ENCODE data around the gene SEC14L1. TPM values are rescaled to one million over a fixed set of nuclear protein-coding genes. Genes with fewer than 3 reads are reported as not detected.

Gene SEC14L1
- total and polyA plus RNA-seq, 4 donors = 17.0 to 52.0 (median 26.8) TPM

- WGBS = 73% methylated on average over 10 of the region's 10 CpGs
- DNase-seq (ENCODE audit: low spot score) = no peak
- Histone ChIP-seq H3K9me3 (ENCODE audit: control insufficient read depth in 4 of 4, low read length in 3 of 4) (peaks cover 0 to 8% (median 5%) of the 10 kb centered on the region in 4 donors), H3K4me1 (ENCODE audit: control insufficient read depth in 4 of 4, insufficient read depth in 4 of 4, low read length in 3 of 4) (peaks cover 0 to 8% (median under 1%) of the 10 kb centered on the region in 4 donors), H3K36me3 (ENCODE audit: control insufficient read depth in 4 of 4, insufficient read depth in 3 of 4, low read depth in 1 of 4, low read length in 3 of 4) (no peaks in the 10 kb centered on the region), H3K9ac (ENCODE audit: low read depth in 1 of 2, low read length in 2 of 2) (no peak overlapping the region), H3K4me3 (ENCODE audit: low read depth in 1 of 3, low read length in 3 of 3) (no peak overlapping the region), H3K27ac (ENCODE audit: low read depth in 1 of 2, low read length in 2 of 2) (no peak overlapping the region), H3K27me3 (ENCODE audit: control insufficient read depth in 4 of 4, insufficient read depth in 4 of 4, low read length in 3 of 4) (no peaks in the 10 kb centered on the region)
- TF ChIP-seq MAX (IDR thresholded peaks at IDR 0.05) (no peak), FOXA1 (IDR thresholded peaks at IDR 0.05) (no peak), NR2F2 (IDR thresholded peaks at IDR 0.05) (no peak), SP1 (IDR thresholded peaks at IDR 0.05) (no peak), TAF1 (conservative IDR thresholded peaks at IDR 0.05) (no peak), YY1 (IDR thresholded peaks at IDR 0.05) (no peak)
Observed at GRCh38 chr17:77163001-77163400, 22.2 kb downstream of the SEC14L1 start.

- Histone ChIP-seq H3K4me1 (ENCODE audit: control insufficient read depth in 4 of 4, insufficient read depth in 4 of 4, low read length in 3 of 4) (peaks cover 0 to 8% (median under 1%) of the 10 kb centered on the region in 4 donors), H3K36me3 (ENCODE audit: control insufficient read depth in 4 of 4, insufficient read depth in 3 of 4, low read depth in 1 of 4, low read length in 3 of 4) (no peaks in the 10 kb centered on the region), H3K9me3 (ENCODE audit: control insufficient read depth in 4 of 4, low read length in 3 of 4) (peaks cover 0 to 10% (median 9%) of the 10 kb centered on the region in 4 donors), H3K27me3 (ENCODE audit: control insufficient read depth in 4 of 4, insufficient read depth in 4 of 4, low read length in 3 of 4) (no peaks in the 10 kb centered on the region), H3K4me3 (ENCODE audit: low read depth in 1 of 3, low read length in 3 of 3) (no peak overlapping the region), H3K27ac (ENCODE audit: low read depth in 1 of 2, low read length in 2 of 2) (peak overlapping the region in 1 of 2 donors; percentile 44), H3K9ac (ENCODE audit: low read depth in 1 of 2, low read length in 2 of 2) (no peak overlapping the region)
- TF ChIP-seq, protein P1, sequence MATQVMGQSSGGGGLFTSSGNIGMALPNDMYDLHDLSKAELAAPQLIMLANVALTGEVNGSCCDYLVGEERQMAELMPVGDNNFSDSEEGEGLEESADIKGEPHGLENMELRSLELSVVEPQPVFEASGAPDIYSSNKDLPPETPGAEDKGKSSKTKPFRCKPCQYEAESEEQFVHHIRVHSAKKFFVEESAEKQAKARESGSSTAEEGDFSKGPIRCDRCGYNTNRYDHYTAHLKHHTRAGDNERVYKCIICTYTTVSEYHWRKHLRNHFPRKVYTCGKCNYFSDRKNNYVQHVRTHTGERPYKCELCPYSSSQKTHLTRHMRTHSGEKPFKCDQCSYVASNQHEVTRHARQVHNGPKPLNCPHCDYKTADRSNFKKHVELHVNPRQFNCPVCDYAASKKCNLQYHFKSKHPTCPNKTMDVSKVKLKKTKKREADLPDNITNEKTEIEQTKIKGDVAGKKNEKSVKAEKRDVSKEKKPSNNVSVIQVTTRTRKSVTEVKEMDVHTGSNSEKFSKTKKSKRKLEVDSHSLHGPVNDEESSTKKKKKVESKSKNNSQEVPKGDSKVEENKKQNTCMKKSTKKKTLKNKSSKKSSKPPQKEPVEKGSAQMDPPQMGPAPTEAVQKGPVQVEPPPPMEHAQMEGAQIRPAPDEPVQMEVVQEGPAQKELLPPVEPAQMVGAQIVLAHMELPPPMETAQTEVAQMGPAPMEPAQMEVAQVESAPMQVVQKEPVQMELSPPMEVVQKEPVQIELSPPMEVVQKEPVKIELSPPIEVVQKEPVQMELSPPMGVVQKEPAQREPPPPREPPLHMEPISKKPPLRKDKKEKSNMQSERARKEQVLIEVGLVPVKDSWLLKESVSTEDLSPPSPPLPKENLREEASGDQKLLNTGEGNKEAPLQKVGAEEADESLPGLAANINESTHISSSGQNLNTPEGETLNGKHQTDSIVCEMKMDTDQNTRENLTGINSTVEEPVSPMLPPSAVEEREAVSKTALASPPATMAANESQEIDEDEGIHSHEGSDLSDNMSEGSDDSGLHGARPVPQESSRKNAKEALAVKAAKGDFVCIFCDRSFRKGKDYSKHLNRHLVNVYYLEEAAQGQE (IDR thresholded peaks at IDR 0.05) = no peak
- no peak for TF ChIP-seq RXRA (IDR thresholded peaks at IDR 0.05)
- TF ChIP-seq HNF4A (conservative IDR thresholded peaks at IDR 0.05) = no peak
- no peak for TF ChIP-seq HNF4G (IDR thresholded peaks at IDR 0.05)
- no peak for TF ChIP-seq GABPA (IDR thresholded peaks at IDR 0.05 in 1 of 2, conservative IDR thresholded peaks at IDR 0.05 in 1 of 2)
- TF ChIP-seq FOXA1 (IDR thresholded peaks at IDR 0.05) = no peak
- TF ChIP-seq EGR1 (IDR thresholded peaks at IDR 0.05; ENCODE audit: low read depth in 2 of 2) = no peak
- no peak for TF ChIP-seq SP1 (IDR thresholded peaks at IDR 0.05)
- TF ChIP-seq FOXA2 (IDR thresholded peaks at IDR 0.05) = no peak
- TF ChIP-seq YY1 (IDR thresholded peaks at IDR 0.05) = no peak
- TF ChIP-seq, protein P2, sequence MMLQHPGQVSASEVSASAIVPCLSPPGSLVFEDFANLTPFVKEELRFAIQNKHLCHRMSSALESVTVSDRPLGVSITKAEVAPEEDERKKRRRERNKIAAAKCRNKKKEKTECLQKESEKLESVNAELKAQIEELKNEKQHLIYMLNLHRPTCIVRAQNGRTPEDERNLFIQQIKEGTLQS (IDR thresholded peaks at IDR 0.05) = no peak
- TF ChIP-seq, protein P3, sequence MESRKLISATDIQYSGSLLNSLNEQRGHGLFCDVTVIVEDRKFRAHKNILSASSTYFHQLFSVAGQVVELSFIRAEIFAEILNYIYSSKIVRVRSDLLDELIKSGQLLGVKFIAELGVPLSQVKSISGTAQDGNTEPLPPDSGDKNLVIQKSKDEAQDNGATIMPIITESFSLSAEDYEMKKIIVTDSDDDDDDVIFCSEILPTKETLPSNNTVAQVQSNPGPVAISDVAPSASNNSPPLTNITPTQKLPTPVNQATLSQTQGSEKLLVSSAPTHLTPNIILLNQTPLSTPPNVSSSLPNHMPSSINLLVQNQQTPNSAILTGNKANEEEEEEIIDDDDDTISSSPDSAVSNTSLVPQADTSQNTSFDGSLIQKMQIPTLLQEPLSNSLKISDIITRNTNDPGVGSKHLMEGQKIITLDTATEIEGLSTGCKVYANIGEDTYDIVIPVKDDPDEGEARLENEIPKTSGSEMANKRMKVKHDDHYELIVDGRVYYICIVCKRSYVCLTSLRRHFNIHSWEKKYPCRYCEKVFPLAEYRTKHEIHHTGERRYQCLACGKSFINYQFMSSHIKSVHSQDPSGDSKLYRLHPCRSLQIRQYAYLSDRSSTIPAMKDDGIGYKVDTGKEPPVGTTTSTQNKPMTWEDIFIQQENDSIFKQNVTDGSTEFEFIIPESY (IDR thresholded peaks at IDR 0.05) = no peak
- TF ChIP-seq TAF1 (conservative IDR thresholded peaks at IDR 0.05) = no peak
- no peak for TF ChIP-seq NR2F2 (IDR thresholded peaks at IDR 0.05)
- no peak for TF ChIP-seq RAD21 (IDR thresholded peaks at IDR 0.05)
- no peak for TF ChIP-seq JUND (IDR thresholded peaks at IDR 0.05)
- TF ChIP-seq, protein P4, sequence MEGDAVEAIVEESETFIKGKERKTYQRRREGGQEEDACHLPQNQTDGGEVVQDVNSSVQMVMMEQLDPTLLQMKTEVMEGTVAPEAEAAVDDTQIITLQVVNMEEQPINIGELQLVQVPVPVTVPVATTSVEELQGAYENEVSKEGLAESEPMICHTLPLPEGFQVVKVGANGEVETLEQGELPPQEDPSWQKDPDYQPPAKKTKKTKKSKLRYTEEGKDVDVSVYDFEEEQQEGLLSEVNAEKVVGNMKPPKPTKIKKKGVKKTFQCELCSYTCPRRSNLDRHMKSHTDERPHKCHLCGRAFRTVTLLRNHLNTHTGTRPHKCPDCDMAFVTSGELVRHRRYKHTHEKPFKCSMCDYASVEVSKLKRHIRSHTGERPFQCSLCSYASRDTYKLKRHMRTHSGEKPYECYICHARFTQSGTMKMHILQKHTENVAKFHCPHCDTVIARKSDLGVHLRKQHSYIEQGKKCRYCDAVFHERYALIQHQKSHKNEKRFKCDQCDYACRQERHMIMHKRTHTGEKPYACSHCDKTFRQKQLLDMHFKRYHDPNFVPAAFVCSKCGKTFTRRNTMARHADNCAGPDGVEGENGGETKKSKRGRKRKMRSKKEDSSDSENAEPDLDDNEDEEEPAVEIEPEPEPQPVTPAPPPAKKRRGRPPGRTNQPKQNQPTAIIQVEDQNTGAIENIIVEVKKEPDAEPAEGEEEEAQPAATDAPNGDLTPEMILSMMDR (IDR thresholded peaks at IDR 0.05; ENCODE audit: low read depth, low read length, missing input control) = no peak
- TF ChIP-seq MAX (IDR thresholded peaks at IDR 0.05) = no peak
- WGBS = 80% methylated on average over 17 of the region's 17 CpGs
- no peak for DNase-seq (ENCODE audit: low spot score)
Observed at GRCh38 chr17:77163511-77164280, 22.9 kb downstream of the SEC14L1 start.
